ENCODE data around the gene BTBD2. TPM values are rescaled to one million over a fixed set of nuclear protein-coding genes. Genes with fewer than 3 reads are reported as not detected.

Gene BTBD2
- total and polyA plus RNA-seq, 2 donors (not counting 1 experiment from before 2014, with no cell fraction given): 75.2 to 85.6 TPM

GRCh38 chr19:2040647-2041432 lies 25.3 kb upstream of the BTBD2 start:
- peaks cover 55% of the 10 kb centered on the region for H3K4me1 Mint-ChIP-seq
- DNase-seq (no peak), ATAC-seq (ENCODE audit: low read depth) (no peak)
- peak overlapping the region in 2 of 5 experiments; percentile 47 to 55 for H3K4me3 ChIP-seq (ENCODE audit: control extremely low read depth in 1 of 5, extremely low read depth in 1 of 5, insufficient read depth in 1 of 5, low read depth in 2 of 5, low read length in 4 of 5)
- peak overlapping the region; percentile 88 for H3K4me2 ChIP-seq (replicated peaks; ENCODE audit: low read depth, low read length, poor library complexity, severe bottlenecking)
- peaks cover 0 to 12% (median 0%) of the 10 kb centered on the region in 3 donors for H3K9me3 ChIP-seq (ENCODE audit: control extremely low read depth in 1 of 3, control insufficient read depth in 2 of 3, insufficient read depth in 1 of 3, low read length in 2 of 3)
- no peak overlapping the region for H2AFZ ChIP-seq (ENCODE audit: insufficient read depth, low read depth, low read length, poor library complexity, severe bottlenecking)
- H3K9me3 Mint-ChIP-seq (ENCODE audit: insufficient read depth): no peaks in the 10 kb centered on the region
- H3K27ac Mint-ChIP-seq: peak overlapping the region; percentile 87
- peaks cover 0 to 74% of the 10 kb centered on the region in 2 experiments for H3K36me3 ChIP-seq (replicated peaks in 1 of 2; ENCODE audit: control extremely low read depth in 1 of 2, control insufficient read depth in 1 of 2, extremely low read depth in 1 of 2, insufficient read depth in 2 of 2, low read length in 1 of 2)
- 88% methylated on average over 28 of the region's 28 CpGs for WGBS (ENCODE audit: insufficient coverage)
- peak overlapping the region; percentile 69 for H3K9ac ChIP-seq (ENCODE audit: low read length)
- H4K20me1 ChIP-seq (ENCODE audit: control insufficient read depth, insufficient read depth, low read length, poor library complexity, severe bottlenecking): peaks cover 84% of the 10 kb centered on the region
- no peaks in the 10 kb centered on the region for H3K27me3 ChIP-seq (replicated peaks in 1 of 4; ENCODE audit: control extremely low read depth in 1 of 4, control insufficient read depth in 3 of 4, insufficient read depth in 4 of 4, low read length in 3 of 4)
- H3K27ac ChIP-seq (ENCODE audit: low read length in 2 of 2): peak overlapping the region; percentile 98
- H3K79me2 ChIP-seq (ENCODE audit: control insufficient read depth, insufficient read depth, low read length): peaks cover 53% of the 10 kb centered on the region
- peak overlapping the region; percentile 23 for H3K4me3 Mint-ChIP-seq
- ChIA-PET POLR2A (interaction anchor here (0.6 to 7.4 kb wide), 12 partner anchors 8 to 143 kb away, joined by 3 to 69 read pairs (median 4); partner anchors contain the start of genes AP3D1 and MKNK2), CTCF (interaction anchor here (1.0 to 3.2 kb wide), 5 partner anchors 21 to 146 kb away, joined by 3 to 10 read pairs (median 4); no protein-coding TSS in a partner anchor)
- no peak for TF ChIP-seq EZH2 (IDR thresholded peaks at IDR 0.05; ENCODE audit: borderline replicate concordance, insufficient read depth, low read depth, low read length, poor library complexity, severe bottlenecking)
- TF ChIP-seq CTCF (IDR thresholded peaks at IDR 0.05): no peak
- intact Hi-C loops (cut with micrococcal nuclease): no loop called here
- no peaks in the 10 kb centered on the region for H3K27me3 Mint-ChIP-seq
- H3K4me1 ChIP-seq (ENCODE audit: control insufficient read depth in 2 of 2, insufficient read depth in 2 of 2, low read length in 2 of 2): peaks cover 46 to 56% of the 10 kb centered on the region in 2 donors

Data from B cell (primary cell).